ENCODE results near the gene RPL35A. TPM values are rescaled to one million over a fixed set of nuclear protein-coding genes. Genes with fewer than 3 reads are reported as not detected.
"Not testable (repeated sequence)": the region's sequence is repeated elsewhere in the genome, so short reads cannot be mapped to it uniquely, and the experiment has no call there.

RPL35A gene
- total RNA-seq, 2 donors from 2014 or later, result 1,671 to 1,728 TPM

GRCh38 chr3:197927578-197927977, 22.4 kb upstream of the RPL35A start:
- H3K4me3 Mint-ChIP-seq; H3K27ac Mint-ChIP-seq; ATAC-seq; H3K9me3 ChIP-seq (ENCODE audit: control insufficient read depth, low read length, poor library complexity, severe bottlenecking); H3K4me1 Mint-ChIP-seq; DNase-seq; H3K27me3 Mint-ChIP-seq: not testable (repeated sequence)
- H3K36me3 Mint-ChIP-seq (ENCODE audit: low read depth), result peaks cover 15% of the 10 kb centered on the region

DNA sequence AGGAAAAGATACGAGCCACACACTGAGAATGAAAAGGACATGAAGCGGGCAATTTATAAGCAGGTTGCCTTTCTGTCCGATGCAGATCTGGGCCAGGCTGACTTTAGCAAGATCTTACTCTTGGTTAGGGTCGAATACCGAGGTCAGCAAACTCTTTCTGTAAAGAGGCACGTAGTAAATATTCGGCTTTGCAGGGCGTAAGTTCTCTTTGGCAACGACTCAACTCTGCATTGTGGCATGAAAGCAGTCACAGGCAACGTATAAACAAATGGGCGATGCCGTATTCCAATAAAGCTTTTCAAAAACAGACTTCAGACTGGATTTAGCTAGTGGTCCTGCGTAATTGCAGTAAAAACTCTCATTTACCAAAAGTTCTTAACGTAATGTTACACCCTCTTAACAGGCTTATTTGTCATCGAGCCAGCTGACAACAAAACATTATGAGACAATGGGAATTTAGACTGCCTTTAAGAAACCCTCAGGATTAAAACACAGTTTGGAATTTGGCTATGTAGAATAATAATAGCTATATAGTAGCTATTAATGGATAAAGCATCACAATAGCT, 13.1 kb upstream of the RPL35A start:
- Mint-ChIP-seq H3K27me3 (no peaks in the 10 kb centered on the region), H3K4me1 (peaks cover 3% of the 10 kb centered on the region), H3K27ac (no peak overlapping the region), H3K4me3 (no peak overlapping the region), H3K36me3 (ENCODE audit: low read depth) (no peaks in the 10 kb centered on the region)
- no peak for DNase-seq
- H3K9me3 ChIP-seq (ENCODE audit: control insufficient read depth, low read length, poor library complexity, severe bottlenecking), result no peaks in the 10 kb centered on the region
- no peak for ATAC-seq

DNA sequence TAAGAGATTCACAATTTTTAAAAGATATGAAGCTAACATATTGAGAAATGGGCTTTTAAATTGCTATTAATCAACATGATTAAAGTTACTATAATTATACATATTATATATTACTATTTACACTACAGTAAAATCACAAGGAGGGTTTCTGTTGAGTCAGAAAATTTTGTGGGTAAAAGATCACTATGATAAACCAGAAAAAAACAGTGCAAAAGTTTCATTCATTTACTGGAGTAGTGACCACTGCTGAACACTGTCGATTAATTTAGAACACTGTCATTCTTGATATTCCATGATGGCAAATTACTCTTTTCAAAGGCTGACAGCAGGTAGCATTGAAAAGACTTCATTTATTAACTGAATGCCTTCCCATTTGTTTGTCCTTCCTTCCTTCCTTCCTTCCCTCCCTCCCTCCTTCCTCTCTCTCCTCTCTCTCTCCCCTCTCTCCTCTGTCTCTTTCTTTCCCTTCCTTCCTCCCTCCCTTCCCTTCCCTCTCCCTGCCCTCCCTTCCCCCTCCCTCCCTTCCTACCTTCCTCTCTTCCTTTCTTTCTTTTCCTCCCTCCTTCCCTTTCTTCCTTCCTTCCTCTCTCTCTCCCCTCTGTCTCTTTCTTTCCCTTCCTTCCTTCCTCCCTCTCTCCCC, 9.1 kb upstream of the RPL35A start:
- H3K4me1 Mint-ChIP-seq, result peaks cover 3% of the 10 kb centered on the region
- no peak for ATAC-seq

GRCh38 chr3:197942956-197943556, 6.9 kb upstream of the RPL35A start:
- Mint-ChIP-seq H3K4me1 (peaks cover 3% of the 10 kb centered on the region), H3K4me3 (no peak overlapping the region), H3K36me3 (ENCODE audit: low read depth) (no peaks in the 10 kb centered on the region), H3K27ac (no peak overlapping the region), H3K27me3 (no peaks in the 10 kb centered on the region)
- no peak for DNase-seq
- H3K9me3 ChIP-seq (ENCODE audit: control insufficient read depth, low read length, poor library complexity, severe bottlenecking), result no peaks in the 10 kb centered on the region
- ATAC-seq, result peak; percentile 78

More for the DNA sequence above, 9.1 kb upstream of the RPL35A start:
- H3K27ac Mint-ChIP-seq, result no peak overlapping the region
- DNase-seq, result no peak
- H3K9me3 ChIP-seq (ENCODE audit: control insufficient read depth, low read length, poor library complexity, severe bottlenecking), result no peaks in the 10 kb centered on the region
- H3K4me3 Mint-ChIP-seq, result no peak overlapping the region
- H3K36me3 Mint-ChIP-seq (ENCODE audit: low read depth), result no peaks in the 10 kb centered on the region
- no peaks in the 10 kb centered on the region for H3K27me3 Mint-ChIP-seq

GRCh38 chr3:197949191-197949777, 706 bp upstream of the RPL35A start:
- Mint-ChIP-seq H3K27me3 (no peaks in the 10 kb centered on the region), H3K4me1 (peaks cover 37% of the 10 kb centered on the region), H3K4me3 (peak overlapping the region; percentile 99), H3K36me3 (ENCODE audit: low read depth) (peaks cover 7% of the 10 kb centered on the region), H3K27ac (peak overlapping the region; percentile 100)
- H3K9me3 ChIP-seq (ENCODE audit: control insufficient read depth, low read length, poor library complexity, severe bottlenecking), result no peaks in the 10 kb centered on the region
- ATAC-seq, result peak; percentile 4
- DNase-seq, result no peak

DNA sequence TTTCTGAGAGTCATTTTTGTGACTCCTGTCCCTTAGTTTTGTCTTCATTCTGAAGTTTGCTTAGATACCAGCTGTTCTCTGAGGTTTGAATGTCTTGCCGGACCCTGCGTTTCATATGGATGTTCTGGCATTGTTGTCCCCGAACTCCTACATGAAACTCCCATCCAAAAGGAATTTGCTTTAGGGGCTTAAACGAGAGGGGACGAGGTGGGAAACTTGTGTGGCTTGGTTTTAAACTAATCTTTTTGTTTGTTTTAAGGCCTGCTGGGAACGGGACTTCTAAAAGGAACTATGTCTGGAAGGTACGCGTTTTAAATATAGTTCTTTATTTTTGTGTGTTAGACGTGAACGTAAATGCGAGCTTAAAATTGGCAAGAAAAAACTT, 679 bp downstream of the RPL35A start:
- Mint-ChIP-seq H3K27ac (peak overlapping the region; percentile 100), H3K4me3 (peak overlapping the region; percentile 99), H3K36me3 (ENCODE audit: low read depth) (peaks cover 7% of the 10 kb centered on the region), H3K4me1 (peaks cover 39% of the 10 kb centered on the region), H3K27me3 (no peaks in the 10 kb centered on the region)
- no peaks in the 10 kb centered on the region for H3K9me3 ChIP-seq (ENCODE audit: control insufficient read depth, low read length, poor library complexity, severe bottlenecking)
- no peak for ATAC-seq
- DNase-seq, result no peak

DNA sequence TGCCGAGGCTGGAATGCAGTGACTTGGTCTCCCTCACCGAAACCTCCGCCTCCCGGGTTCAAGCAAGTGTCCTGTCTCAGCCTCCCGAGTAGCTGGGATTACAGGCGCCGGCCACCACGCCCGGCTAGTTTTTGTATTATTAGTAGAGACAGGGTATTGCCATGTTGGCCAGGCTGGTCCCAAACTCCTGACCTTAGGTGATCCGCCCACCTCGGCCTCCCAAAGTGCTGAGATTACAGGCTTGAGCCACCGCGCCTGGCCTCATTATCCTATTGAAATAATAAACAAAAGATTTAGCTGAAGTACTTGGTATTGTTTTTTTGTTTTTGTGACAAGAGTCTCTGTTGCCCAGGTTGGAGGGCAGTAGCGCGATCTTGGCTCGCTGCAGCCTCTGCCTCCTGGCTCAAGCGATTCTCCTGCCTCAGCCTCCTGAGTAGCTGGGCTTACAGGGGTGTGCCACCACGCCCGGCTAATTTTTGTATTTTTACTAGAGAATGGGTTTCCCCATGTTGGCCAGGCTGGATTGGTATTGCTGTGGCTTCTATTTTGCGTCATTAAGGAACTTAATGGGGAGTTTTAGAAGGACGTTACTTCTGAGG, 1.5 kb downstream of the RPL35A start:
- ATAC-seq, result no peak
- DNase-seq, result no peak
- Mint-ChIP-seq H3K27me3 (no peaks in the 10 kb centered on the region), H3K4me1 (peaks cover 39% of the 10 kb centered on the region), H3K4me3 (peak overlapping the region; percentile 99), H3K27ac (peak overlapping the region; percentile 100), H3K36me3 (ENCODE audit: low read depth) (peaks cover 7% of the 10 kb centered on the region)
- H3K9me3 ChIP-seq (ENCODE audit: control insufficient read depth, low read length, poor library complexity, severe bottlenecking), result no peaks in the 10 kb centered on the region

GRCh38 chr3:197952440-197952839, 2.5 kb downstream of the RPL35A start:
- ATAC-seq (no peak), DNase-seq (no peak)
- Mint-ChIP-seq H3K36me3 (ENCODE audit: low read depth) (peaks cover 7% of the 10 kb centered on the region), H3K4me3 (peak overlapping the region; percentile 45), H3K27ac (peak overlapping the region; percentile 87), H3K27me3 (no peaks in the 10 kb centered on the region), H3K4me1 (peaks cover 43% of the 10 kb centered on the region)
- no peaks in the 10 kb centered on the region for H3K9me3 ChIP-seq (ENCODE audit: control insufficient read depth, low read length, poor library complexity, severe bottlenecking)

GRCh38 chr3:197953325-197953724, 3.3 kb downstream of the RPL35A start:
- peak overlapping the region; percentile 7 for H3K4me3 Mint-ChIP-seq
- H3K27me3 Mint-ChIP-seq, result no peaks in the 10 kb centered on the region
- peak overlapping the region; percentile 87 for H3K27ac Mint-ChIP-seq
- no peak for DNase-seq
- peaks cover 48% of the 10 kb centered on the region for H3K4me1 Mint-ChIP-seq
- H3K36me3 Mint-ChIP-seq (ENCODE audit: low read depth), result peaks cover 7% of the 10 kb centered on the region
- H3K9me3 ChIP-seq (ENCODE audit: control insufficient read depth, low read length, poor library complexity, severe bottlenecking), result no peaks in the 10 kb centered on the region
- ATAC-seq, result no peak

DNA sequence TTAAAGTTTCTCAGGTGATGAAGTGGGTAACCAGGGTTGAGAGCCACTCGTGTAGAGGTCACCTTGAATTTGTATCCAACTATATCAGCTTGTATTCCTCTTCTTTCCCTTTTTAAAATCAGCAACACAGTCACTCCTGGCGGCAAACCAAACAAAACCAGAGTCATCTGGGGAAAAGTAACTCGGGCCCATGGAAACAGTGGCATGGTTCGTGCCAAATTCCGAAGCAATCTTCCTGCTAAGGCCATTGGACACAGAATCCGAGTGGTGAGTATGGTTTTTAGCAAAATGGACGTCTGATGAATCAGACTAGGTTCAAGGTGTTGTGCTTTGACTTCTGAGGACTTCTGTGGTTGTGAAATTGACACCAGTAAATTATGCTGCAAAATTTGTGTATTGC, 3.9 kb downstream of the RPL35A start:
- H3K27me3 Mint-ChIP-seq, result no peaks in the 10 kb centered on the region
- peaks cover 7% of the 10 kb centered on the region for H3K36me3 Mint-ChIP-seq (ENCODE audit: low read depth)
- ATAC-seq, result no peak
- peak overlapping the region; percentile 87 for H3K27ac Mint-ChIP-seq
- no peak for DNase-seq
- H3K4me3 Mint-ChIP-seq, result peak overlapping the region; percentile 73
- no peaks in the 10 kb centered on the region for H3K9me3 ChIP-seq (ENCODE audit: control insufficient read depth, low read length, poor library complexity, severe bottlenecking)
- peaks cover 50% of the 10 kb centered on the region for H3K4me1 Mint-ChIP-seq

DNA sequence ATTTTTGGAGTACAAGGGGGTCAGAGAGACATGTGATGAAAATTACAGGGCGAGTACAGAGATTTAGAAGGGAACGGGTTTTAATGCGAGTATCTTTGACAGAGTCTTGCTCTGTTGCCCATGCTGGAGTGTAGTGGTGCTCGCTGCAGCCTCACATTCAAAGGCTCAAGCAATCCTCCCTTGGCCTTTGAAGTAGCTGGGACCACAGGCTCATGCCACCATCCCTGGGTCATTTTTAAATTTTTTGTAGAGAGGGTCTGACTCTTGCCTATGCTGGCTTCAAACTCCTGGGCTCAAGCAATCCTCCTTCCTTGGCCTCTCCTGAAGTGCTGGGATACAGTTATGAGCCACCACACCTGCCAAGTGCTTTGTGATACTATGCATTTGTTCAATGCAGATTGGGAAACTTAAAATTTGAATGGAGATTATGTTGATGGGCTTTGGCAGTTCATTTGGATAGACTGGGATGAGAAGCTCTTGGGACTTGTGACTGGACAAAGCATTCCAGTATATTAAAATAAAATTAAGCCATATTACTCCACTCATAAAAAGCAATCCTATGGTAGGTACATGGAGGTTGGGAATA, 6.0 kb downstream of the RPL35A start:
- no peaks in the 10 kb centered on the region for H3K9me3 ChIP-seq (ENCODE audit: control insufficient read depth, low read length, poor library complexity, severe bottlenecking)
- DNase-seq (no peak), ATAC-seq (no peak)
- peaks cover 5% of the 10 kb centered on the region for H3K36me3 Mint-ChIP-seq (ENCODE audit: low read depth)
- no peaks in the 10 kb centered on the region for H3K27me3 Mint-ChIP-seq
- H3K27ac Mint-ChIP-seq, result peak overlapping the region; percentile 93
- peaks cover 47% of the 10 kb centered on the region for H3K4me1 Mint-ChIP-seq
- H3K4me3 Mint-ChIP-seq, result no peak overlapping the region

DNA sequence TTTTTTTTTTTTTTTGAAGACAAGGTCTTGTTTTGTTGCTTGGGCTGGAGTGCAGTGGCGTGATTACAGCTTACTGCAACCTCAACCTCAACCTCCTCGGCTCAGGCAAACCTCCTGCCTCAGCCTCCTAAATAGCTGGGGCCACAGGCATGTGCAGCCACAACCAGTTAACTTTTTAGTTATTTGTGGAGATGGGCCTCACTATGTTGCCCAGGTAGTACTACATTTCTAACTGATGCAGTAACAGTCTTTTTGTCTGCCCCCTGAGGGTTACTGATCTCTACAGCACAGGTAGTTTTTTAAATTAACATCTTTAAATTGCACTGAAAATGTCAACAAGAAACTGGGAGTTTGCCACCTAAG, 6.6 kb downstream of the RPL35A start:
- ATAC-seq (no peak), DNase-seq (no peak)
- H3K27me3 Mint-ChIP-seq, result no peaks in the 10 kb centered on the region
- peaks cover 5% of the 10 kb centered on the region for H3K36me3 Mint-ChIP-seq (ENCODE audit: low read depth)
- no peak overlapping the region for H3K4me3 Mint-ChIP-seq
- peak overlapping the region; percentile 93 for H3K27ac Mint-ChIP-seq
- H3K9me3 ChIP-seq (ENCODE audit: control insufficient read depth, low read length, poor library complexity, severe bottlenecking), result no peaks in the 10 kb centered on the region
- H3K4me1 Mint-ChIP-seq, result peaks cover 47% of the 10 kb centered on the region

- ATAC-seq, result no peak
- no peaks in the 10 kb centered on the region for H3K9me3 ChIP-seq (ENCODE audit: control insufficient read depth, low read length, poor library complexity, severe bottlenecking)
- H3K27ac Mint-ChIP-seq, result peak overlapping the region; percentile 93
- DNase-seq, result no peak
- H3K4me3 Mint-ChIP-seq, result peak overlapping the region; percentile 59
- H3K36me3 Mint-ChIP-seq (ENCODE audit: low read depth), result peaks cover 5% of the 10 kb centered on the region
- no peaks in the 10 kb centered on the region for H3K27me3 Mint-ChIP-seq
- H3K4me1 Mint-ChIP-seq, result peaks cover 47% of the 10 kb centered on the region
Measured at GRCh38 chr3:197957790-197958133, 7.8 kb downstream of the RPL35A start.

Measured in T-helper 17 cell (primary cell).